Erythroblast (primary cell): ENCODE measurements around the gene SREK1IP1.

Experiments
- DNase-seq, 2 experiments: peaks; one replicate each; lab custom pipeline; 2025; lab: John Stamatoyannopoulos, UW
- GATA1 ChIP-seq: IDR thresholded peaks from 2 replicates; pipeline ENCODE4 v1.6.1; 2011; ENCODE audit warnings: low read depth, mild to moderate bottlenecking, control low read depth, low read length, moderate library complexity
- POLR2A ChIP-seq: IDR thresholded peaks from 2 replicates; pipeline ENCODE4 v1.6.1; 2011; ENCODE audit warnings: mild to moderate bottlenecking, low read length

The SREK1IP1 gene

GRCh38 chr5:64786372-64786771 lies 17.9 kb upstream of the SREK1IP1 start:
- TF ChIP-seq GATA1 (no peak), POLR2A (no peak)
- no peak for DNase-seq

GRCh38 chr5:64784451-64785025 lies 16.0 kb upstream of the SREK1IP1 start:
- peak; percentile 82 to 92 for DNase-seq
- TF ChIP-seq POLR2A (no peak), GATA1 (no peak)

GRCh38 chr5:64775291-64775690 lies 6.8 kb upstream of the SREK1IP1 start:
- no peak for DNase-seq
- TF ChIP-seq GATA1 (no peak), POLR2A (no peak)

GRCh38 chr5:64773533-64773932 lies 5.0 kb upstream of the SREK1IP1 start:
- TF ChIP-seq POLR2A (no peak), GATA1 (no peak)
- no peak for DNase-seq

GRCh38 chr5:64771736-64772135 lies 3.2 kb upstream of the SREK1IP1 start:
- DNase-seq = no peak
- TF ChIP-seq GATA1 (no peak), POLR2A (no peak)

GRCh38 chr5:64769855-64770254 lies 1.4 kb upstream of the SREK1IP1 start:
- DNase-seq = peak in 1 of 2 experiments; percentile 33
- TF ChIP-seq GATA1 = no peak
- no peak for TF ChIP-seq POLR2A

- DNase-seq = no peak
- TF ChIP-seq POLR2A (no peak), GATA1 (no peak)
Measured at GRCh38 chr5:64767959-64768357, 533 bp downstream of the SREK1IP1 start.

- DNase-seq = peak in 1 of 2 experiments; percentile 18
- no peak for TF ChIP-seq POLR2A
Measured at GRCh38 chr5:64766941-64767340, 1.6 kb downstream of the SREK1IP1 start.

GRCh38 chr5:64765804-64766504 lies 2.5 kb downstream of the SREK1IP1 start:
- DNase-seq = peak; percentile 21 to 26
- TF ChIP-seq POLR2A (no peak), GATA1 (no peak)

GRCh38 chr5:64763948-64764503 lies 4.5 kb downstream of the SREK1IP1 start:
- TF ChIP-seq POLR2A (no peak), GATA1 (no peak)
- no peak for DNase-seq

- TF ChIP-seq GATA1 = no peak
- no peak for TF ChIP-seq POLR2A
Measured at GRCh38 chr5:64759960-64760660, 8.4 kb downstream of the SREK1IP1 start.

GRCh38 chr5:64758901-64759300 lies 9.6 kb downstream of the SREK1IP1 start:
- no peak for DNase-seq
- no peak for TF ChIP-seq POLR2A
- TF ChIP-seq GATA1 = no peak

More at GRCh38 chr5:64759960-64760660, 8.4 kb downstream of the SREK1IP1 start:
- DNase-seq = peak; percentile 43 to 81

GRCh38 chr5:64754066-64754465 lies 14.4 kb downstream of the SREK1IP1 start:
- no peak for DNase-seq
- TF ChIP-seq POLR2A (no peak), GATA1 (no peak)

GRCh38 chr5:64749385-64749784 lies 19.1 kb downstream of the SREK1IP1 start:
- no peak for DNase-seq
- TF ChIP-seq GATA1 (no peak), POLR2A (no peak)
